Peyer's patch (tissue), 4 donors: ENCODE data around the gene PIGQ. TPM values are rescaled to one million over a fixed set of nuclear protein-coding genes. Genes with fewer than 3 reads are reported as not detected.

ENCODE experiments used
- DNase-seq, 3 donors: peaks; one replicate each; pipeline ENCODE4 v3.0.0-alpha.2; 2017 to 2019
- H3K27ac ChIP-seq, 4 donors: fragments of 200-600 bp; sonication (generic); one replicate each; pipeline ENCODE4 v1.5.1; 2016 to 2019
- H3K27me3 ChIP-seq, 2 donors: fragments of 200-600 bp; sonication (generic); one replicate each; pipeline ENCODE4 v1.5.1; 2019
- H3K36me3 ChIP-seq, 3 donors: fragments of 200-600 bp; sonication (generic); one replicate each; pipeline ENCODE4 v1.5.1; 2016 to 2019
- H3K4me1 ChIP-seq, 4 donors: fragments of 200-600 bp; sonication (generic); one replicate each; pipeline ENCODE4 v1.5.1; 2016 to 2019
- H3K4me3 ChIP-seq, 4 donors: fragments of 200-600 bp; sonication (generic); 1 replicate in 3 of 4; 2 replicates in 1 of 4; pipeline ENCODE4 v1.5.1; 2016 to 2019; ENCODE audit warnings: mild to moderate bottlenecking in 1 of 4
- H3K9me3 ChIP-seq, 4 donors: fragments of 200-600 bp; sonication (generic); one replicate each; pipeline ENCODE4 v1.5.1; 2016 to 2019; ENCODE audit warnings: mild to moderate bottlenecking in 1 of 4
- CTCF ChIP-seq, 6 experiments: fragments of 450-650 bp in 4 of 6; fragments of 200-600 bp in 2 of 6; sonication (generic) in 1 of 6; IDR thresholded peaks; one replicate each; pipeline ENCODE4 v1.5.1; 2017 to 2019; ENCODE audit warnings: antibody characterized with exemption in 6 of 6, mild to moderate bottlenecking in 3 of 6, moderate library complexity in 1 of 6
- POLR2A ChIP-seq, 2 donors: fragments of 450-650 bp; IDR thresholded peaks; one replicate each; pipeline ENCODE4 v1.5.1; 2017; ENCODE audit warnings: antibody characterized with exemption in 2 of 2, mild to moderate bottlenecking in 2 of 2, moderate library complexity in 2 of 2
- total RNA-seq, 4 donors: library from RNA; depleted of rRNA; stranded (reverse); fragments of >200 nt; gene quantifications; one replicate each; pipeline ENCODE4 v1.1.0, GENCODE V29; 2016

Gene PIGQ
- total RNA-seq, 4 donors from 2014 or later: 33.1 to 65.6 (median 55.2) TPM

GRCh38 chr16:561413-561794 lies 8.4 kb upstream of the PIGQ start:
- no peak overlapping the region for H3K27ac ChIP-seq
- no peak for DNase-seq
- H3K27me3 ChIP-seq: peaks cover 0 to 25% of the 10 kb centered on the region in 2 donors
- H3K9me3 ChIP-seq: no peaks in the 10 kb centered on the region
- TF ChIP-seq POLR2A (IDR thresholded peaks at IDR 0.05) (no peak), CTCF (IDR thresholded peaks at IDR 0.05) (no peak)
- H3K4me1 ChIP-seq: peaks cover 0 to 25% (median 11%) of the 10 kb centered on the region in 4 donors
- H3K36me3 ChIP-seq: no peaks in the 10 kb centered on the region
- H3K4me3 ChIP-seq: no peak overlapping the region

- TF ChIP-seq CTCF (IDR thresholded peaks at IDR 0.05) (no peak), POLR2A (IDR thresholded peaks at IDR 0.05) (no peak)
- H3K27me3 ChIP-seq: peaks cover 0 to 25% of the 10 kb centered on the region in 2 donors
- no peak overlapping the region for H3K4me3 ChIP-seq
- H3K36me3 ChIP-seq: no peaks in the 10 kb centered on the region
- no peak for DNase-seq
- no peak overlapping the region for H3K27ac ChIP-seq
- no peaks in the 10 kb centered on the region for H3K9me3 ChIP-seq
- H3K4me1 ChIP-seq: peaks cover 0 to 33% (median 16%) of the 10 kb centered on the region in 4 donors
Measured at GRCh38 chr16:561957-562938, 7.5 kb upstream of the PIGQ start.

- DNase-seq: no peak
- no peaks in the 10 kb centered on the region for H3K36me3 ChIP-seq
- H3K4me3 ChIP-seq: no peak overlapping the region
- peaks cover 0 to 25% of the 10 kb centered on the region in 2 donors for H3K27me3 ChIP-seq
- TF ChIP-seq POLR2A (IDR thresholded peaks at IDR 0.05) (no peak), CTCF (IDR thresholded peaks at IDR 0.05) (no peak)
- H3K27ac ChIP-seq: no peak overlapping the region
- peaks cover 0 to 42% (median 22%) of the 10 kb centered on the region in 4 donors for H3K4me1 ChIP-seq
- H3K9me3 ChIP-seq: no peaks in the 10 kb centered on the region
Measured at GRCh38 chr16:563072-563644, 6.6 kb upstream of the PIGQ start.

GRCh38 chr16:564690-565418 lies 4.9 kb upstream of the PIGQ start:
- no peak for TF ChIP-seq CTCF (IDR thresholded peaks at IDR 0.05)
- TF ChIP-seq POLR2A (IDR thresholded peaks at IDR 0.05): no peak
- H3K4me3 ChIP-seq: no peak overlapping the region
- H3K4me1 ChIP-seq: peaks cover 7 to 42% (median 27%) of the 10 kb centered on the region in 4 donors
- H3K36me3 ChIP-seq: no peaks in the 10 kb centered on the region
- H3K27ac ChIP-seq: no peak overlapping the region
- no peak for DNase-seq
- H3K9me3 ChIP-seq: no peaks in the 10 kb centered on the region
- H3K27me3 ChIP-seq: peaks cover 0 to 18% of the 10 kb centered on the region in 2 donors
